Tibial artery (tissue), 4 donors: ENCODE results near the gene VOPP1.

Experiments used
- DNase-seq, 2 donors: peaks; one replicate each; pipeline ENCODE4 v3.0.0-alpha.2; 2019
- H3K27ac ChIP-seq, 2 donors: fragments of 200-600 bp; sonication (generic) in 1 of 2; 1 replicate in 1 of 2; 2 replicates in 1 of 2; pipeline ENCODE4 v1.5.1; 2018 to 2019; ENCODE audit warnings: mild to moderate bottlenecking in 1 of 2
- H3K27me3 ChIP-seq, 2 donors: fragments of 200-600 bp; sonication (generic) in 1 of 2; one replicate each; pipeline versions ENCODE4 v1.5.1 to v1.6.0; 2016 to 2019
- H3K36me3 ChIP-seq, 3 donors: fragments of 200-600 bp; sonication (generic) in 2 of 3; one replicate each; pipeline ENCODE4 v1.5.1; 2016 to 2019; ENCODE audit warnings: mild to moderate bottlenecking in 2 of 3
- H3K4me1 ChIP-seq, 4 donors: fragments of 200-600 bp; sonication (generic) in 2 of 4; 1 replicate in 3 of 4; 2 replicates in 1 of 4; pipeline ENCODE4 v1.5.1; 2016 to 2019
- H3K4me3 ChIP-seq, 2 donors: fragments of 200-600 bp; sonication (generic) in 1 of 2; 1 replicate in 1 of 2; 2 replicates in 1 of 2; pipeline ENCODE4 v1.5.1; 2018 to 2019; ENCODE audit warnings: mild to moderate bottlenecking in 2 of 2
- H3K9me3 ChIP-seq, 3 donors: fragments of 200-600 bp; sonication (generic) in 1 of 3; one replicate each; pipeline ENCODE4 v1.5.1; 2016 to 2019
- intact Hi-C: fragments of 100-400 bp; cut with DNase I; formaldehyde crosslinking; loops from one replicate; pipeline ENCODE4 v1.15.0; 2023; ENCODE audit warnings: low total_unique reads
- TF ChIP-seq, protein P1 (sequence below), 2 experiments: fragments of 200-600 bp in 1 of 2; fragments of 450-650 bp in 1 of 2; IDR thresholded peaks; one replicate each; pipeline ENCODE4 v1.5.1; 2017 to 2019; ENCODE audit warnings: antibody characterized with exemption in 2 of 2, mild to moderate bottlenecking in 1 of 2, moderate library complexity in 1 of 2

The VOPP1 gene

DNA sequence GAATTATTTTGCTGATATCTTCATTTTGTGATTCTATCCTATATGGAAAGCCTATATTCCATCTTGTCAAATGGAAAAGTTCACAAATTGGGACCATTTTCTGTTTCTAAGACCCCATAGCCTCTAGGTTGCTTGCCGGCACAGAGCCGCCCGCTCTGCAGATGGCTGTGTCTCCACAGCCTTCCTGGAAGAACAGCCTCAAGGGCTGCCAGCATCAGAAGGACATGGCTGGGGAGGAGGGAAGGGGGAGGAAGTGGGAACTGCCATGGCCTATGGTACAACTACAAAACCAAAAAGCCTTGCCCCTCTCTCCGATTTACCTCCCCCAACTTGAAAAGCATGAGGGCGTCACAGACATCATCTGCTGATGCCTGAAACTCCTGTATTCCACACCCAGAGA, 131.3 kb downstream of the VOPP1 start:
- Histone ChIP-seq H3K36me3 (no peaks in the 10 kb centered on the region), H3K4me3 (no peak overlapping the region), H3K9me3 (no peaks in the 10 kb centered on the region), H3K4me1 (peaks cover 0 to 10% (median 0%) of the 10 kb centered on the region in 4 donors), H3K27me3 (no peaks in the 10 kb centered on the region), H3K27ac (no peak overlapping the region)
- DNase-seq = no peak
- TF ChIP-seq, protein P1, sequence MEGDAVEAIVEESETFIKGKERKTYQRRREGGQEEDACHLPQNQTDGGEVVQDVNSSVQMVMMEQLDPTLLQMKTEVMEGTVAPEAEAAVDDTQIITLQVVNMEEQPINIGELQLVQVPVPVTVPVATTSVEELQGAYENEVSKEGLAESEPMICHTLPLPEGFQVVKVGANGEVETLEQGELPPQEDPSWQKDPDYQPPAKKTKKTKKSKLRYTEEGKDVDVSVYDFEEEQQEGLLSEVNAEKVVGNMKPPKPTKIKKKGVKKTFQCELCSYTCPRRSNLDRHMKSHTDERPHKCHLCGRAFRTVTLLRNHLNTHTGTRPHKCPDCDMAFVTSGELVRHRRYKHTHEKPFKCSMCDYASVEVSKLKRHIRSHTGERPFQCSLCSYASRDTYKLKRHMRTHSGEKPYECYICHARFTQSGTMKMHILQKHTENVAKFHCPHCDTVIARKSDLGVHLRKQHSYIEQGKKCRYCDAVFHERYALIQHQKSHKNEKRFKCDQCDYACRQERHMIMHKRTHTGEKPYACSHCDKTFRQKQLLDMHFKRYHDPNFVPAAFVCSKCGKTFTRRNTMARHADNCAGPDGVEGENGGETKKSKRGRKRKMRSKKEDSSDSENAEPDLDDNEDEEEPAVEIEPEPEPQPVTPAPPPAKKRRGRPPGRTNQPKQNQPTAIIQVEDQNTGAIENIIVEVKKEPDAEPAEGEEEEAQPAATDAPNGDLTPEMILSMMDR (IDR thresholded peaks at IDR 0.05) = no peak
- intact Hi-C loops = no loop called here

- intact Hi-C loops = no loop called here
- Histone ChIP-seq H3K27me3 (no peaks in the 10 kb centered on the region), H3K27ac (no peak overlapping the region), H3K4me3 (no peak overlapping the region), H3K36me3 (no peaks in the 10 kb centered on the region), H3K9me3 (no peaks in the 10 kb centered on the region), H3K4me1 (peaks cover 0 to 10% (median 0%) of the 10 kb centered on the region in 4 donors)
- DNase-seq = no peak
- TF ChIP-seq, protein P1 (IDR thresholded peaks at IDR 0.05) = no peak
These were observed 132.1 kb downstream of the VOPP1 start for GRCh38 chr7:55440040-55440690.

GRCh38 chr7:55439627-55440026, 132.7 kb downstream of the VOPP1 start:
- TF ChIP-seq, protein P1 (IDR thresholded peaks at IDR 0.05) = no peak
- H3K27me3 ChIP-seq = no peaks in the 10 kb centered on the region
- no peaks in the 10 kb centered on the region for H3K36me3 ChIP-seq
- intact Hi-C loops = no loop called here
- no peak for DNase-seq
- peaks cover 0 to 10% (median 0%) of the 10 kb centered on the region in 4 donors for H3K4me1 ChIP-seq
- H3K4me3 ChIP-seq = no peak overlapping the region
- H3K9me3 ChIP-seq = no peaks in the 10 kb centered on the region
- H3K27ac ChIP-seq = no peak overlapping the region

DNA sequence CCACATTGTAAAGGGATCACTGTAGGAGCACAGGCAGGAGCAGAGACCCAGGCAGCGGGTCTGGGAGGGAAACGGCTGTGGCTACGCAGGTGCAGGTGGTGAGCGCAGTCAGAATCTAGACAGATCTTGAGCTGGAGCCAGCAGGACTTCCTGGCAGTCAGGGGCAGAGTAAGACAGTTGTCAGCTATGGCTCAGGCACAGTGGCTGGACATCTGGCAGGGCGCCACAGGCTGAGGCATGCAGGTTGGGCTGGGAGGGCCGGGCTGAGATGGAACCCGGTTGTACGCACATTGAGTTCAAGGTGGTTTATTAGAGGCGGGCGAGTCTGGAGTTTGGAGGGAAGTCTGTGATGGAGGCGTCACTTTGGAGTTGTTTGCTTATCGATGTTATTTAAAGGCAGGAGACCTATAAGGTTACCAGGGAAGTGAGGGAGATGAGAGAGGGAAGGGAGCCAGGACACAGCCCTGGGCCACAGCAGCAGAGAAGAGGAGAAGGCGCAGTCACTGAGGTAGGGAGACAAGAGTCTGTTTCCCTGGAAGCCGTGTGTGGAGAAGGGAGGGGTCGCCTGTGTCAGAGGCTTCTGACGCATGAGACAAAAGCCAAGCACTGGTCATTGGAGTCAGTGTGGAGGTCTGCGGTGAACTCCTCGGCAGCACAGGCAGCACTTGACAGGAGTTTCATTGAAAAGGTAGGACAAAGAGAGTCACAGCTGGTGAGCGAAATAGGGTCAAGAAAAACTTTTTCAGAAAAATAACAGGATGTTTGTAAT, 133.4 kb downstream of the VOPP1 start:
- H3K36me3 ChIP-seq = no peaks in the 10 kb centered on the region
- no peak for DNase-seq
- no peak overlapping the region for H3K27ac ChIP-seq
- H3K4me3 ChIP-seq = no peak overlapping the region
- no peaks in the 10 kb centered on the region for H3K9me3 ChIP-seq
- intact Hi-C loops = no loop called here
- TF ChIP-seq, protein P1 (IDR thresholded peaks at IDR 0.05) = no peak
- H3K4me1 ChIP-seq = peaks cover 0 to 10% (median 0%) of the 10 kb centered on the region in 4 donors
- H3K27me3 ChIP-seq = no peaks in the 10 kb centered on the region

GRCh38 chr7:55438085-55438756, 134.1 kb downstream of the VOPP1 start:
- intact Hi-C loops = no loop called here

More at GRCh38 chr7:55438085-55438756, 134.1 kb downstream of the VOPP1 start:
- Histone ChIP-seq H3K27ac (no peak overlapping the region), H3K9me3 (no peaks in the 10 kb centered on the region), H3K27me3 (no peaks in the 10 kb centered on the region), H3K4me1 (peaks cover 0 to 10% (median 0%) of the 10 kb centered on the region in 4 donors), H3K4me3 (no peak overlapping the region), H3K36me3 (no peaks in the 10 kb centered on the region)
- TF ChIP-seq, protein P1 (IDR thresholded peaks at IDR 0.05) = no peak
- DNase-seq = no peak
